Colonic mucosa (tissue), 4 donors: ENCODE measurements around the gene DPM3. TPM values are rescaled to one million over a fixed set of nuclear protein-coding genes. Genes with fewer than 3 reads are reported as not detected.
A peak's percentile ranks its signal among the peaks of the same experiment; 100 is the strongest.

Experiments used
- DNase-seq: peaks from one replicate; pipeline ENCODE4 v3.0.0-alpha.2; 2020
- H3K27ac ChIP-seq: fragments of 200-600 bp; one replicate; pipeline ENCODE4 v1.8.0; 2021
- H3K27me3 ChIP-seq: fragments of 200-600 bp; one replicate; pipeline ENCODE4 v1.8.0; 2021
- H3K36me3 ChIP-seq: fragments of 200-600 bp; one replicate; pipeline ENCODE4 v1.8.0; 2021
- H3K4me1 ChIP-seq: fragments of 200-600 bp; one replicate; pipeline ENCODE4 v1.8.0; 2021; ENCODE audit warnings: mild to moderate bottlenecking
- H3K4me3 ChIP-seq: fragments of 200-600 bp; one replicate; pipeline ENCODE4 v1.8.0; 2021
- H3K9ac ChIP-seq, 2 donors: one replicate each; pipeline ENCODE4 v1.7.0; 2013; ENCODE audit warnings: control low read depth in 2 of 2, low read depth in 2 of 2, low read length in 2 of 2
- H3K9me3 ChIP-seq: fragments of 200-600 bp; one replicate; pipeline ENCODE4 v1.8.0; 2021
- intact Hi-C: fragments of 100-400 bp; cut with DNase I; formaldehyde crosslinking; loops from one replicate; pipeline ENCODE4 v1.14.1; 2022
- total RNA-seq, 2 donors: library from RNA; stranded (reverse); fragmentation: NEBNext Ultra II Directional in 1 of 2; extraction: Animal tissue kit (Norgen Biotek cat#: 25700) in 1 of 2; gene quantifications; one replicate each; pipeline ENCODE4 v1.2.1, GENCODE V29; 2021
- TF ChIP-seq, protein P1 (sequence below): fragments of 200-600 bp; IDR thresholded peaks from one replicate; pipeline ENCODE4 v1.8.0; 2022; ENCODE audit warnings: antibody characterized with exemption, mild to moderate bottlenecking
- donor health status: healthy.
- donor health status: DM: no; HTN: no; CAD: no.
- donor health status: DM: no; HTN: no; CAD: no.

Gene DPM3
- total RNA-seq, 2 donors from 2014 or later: 149 to 182 TPM

DNA sequence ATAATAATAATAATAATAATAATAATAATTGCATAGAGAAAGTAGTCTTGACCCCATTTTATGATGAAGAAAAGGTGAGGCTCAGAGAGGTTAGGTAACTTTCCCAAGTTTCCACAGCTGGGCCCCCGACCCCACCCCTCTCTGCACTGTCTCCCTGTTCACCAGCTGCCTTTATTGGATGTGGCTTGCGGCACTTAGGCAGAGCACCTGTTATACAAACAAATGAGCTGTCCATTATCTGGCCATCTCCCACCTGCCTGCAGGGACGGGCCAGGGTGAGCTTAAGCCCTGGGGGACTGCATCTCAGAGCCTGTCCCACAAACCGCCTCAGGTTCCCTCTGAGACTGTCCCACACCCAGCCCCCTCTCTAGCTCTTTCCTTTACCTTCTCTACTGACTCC is 22.7 kb downstream of the DPM3 start:
- H3K27me3 ChIP-seq: no peaks in the 10 kb centered on the region

GRCh38 chr1:155116113-155116764 is 24.1 kb downstream of the DPM3 start:
- intact Hi-C loops: no loop called here
- no peaks in the 10 kb centered on the region for H3K9me3 ChIP-seq
- H3K9ac ChIP-seq: peak overlapping the region in 1 of 2 donors; percentile 4
- no peaks in the 10 kb centered on the region for H3K27me3 ChIP-seq
- H3K4me1 ChIP-seq: no peaks in the 10 kb centered on the region
- no peaks in the 10 kb centered on the region for H3K36me3 ChIP-seq
- H3K4me3 ChIP-seq: no peak overlapping the region
- no peak for DNase-seq
- H3K27ac ChIP-seq: no peak overlapping the region
- TF ChIP-seq, protein P1, sequence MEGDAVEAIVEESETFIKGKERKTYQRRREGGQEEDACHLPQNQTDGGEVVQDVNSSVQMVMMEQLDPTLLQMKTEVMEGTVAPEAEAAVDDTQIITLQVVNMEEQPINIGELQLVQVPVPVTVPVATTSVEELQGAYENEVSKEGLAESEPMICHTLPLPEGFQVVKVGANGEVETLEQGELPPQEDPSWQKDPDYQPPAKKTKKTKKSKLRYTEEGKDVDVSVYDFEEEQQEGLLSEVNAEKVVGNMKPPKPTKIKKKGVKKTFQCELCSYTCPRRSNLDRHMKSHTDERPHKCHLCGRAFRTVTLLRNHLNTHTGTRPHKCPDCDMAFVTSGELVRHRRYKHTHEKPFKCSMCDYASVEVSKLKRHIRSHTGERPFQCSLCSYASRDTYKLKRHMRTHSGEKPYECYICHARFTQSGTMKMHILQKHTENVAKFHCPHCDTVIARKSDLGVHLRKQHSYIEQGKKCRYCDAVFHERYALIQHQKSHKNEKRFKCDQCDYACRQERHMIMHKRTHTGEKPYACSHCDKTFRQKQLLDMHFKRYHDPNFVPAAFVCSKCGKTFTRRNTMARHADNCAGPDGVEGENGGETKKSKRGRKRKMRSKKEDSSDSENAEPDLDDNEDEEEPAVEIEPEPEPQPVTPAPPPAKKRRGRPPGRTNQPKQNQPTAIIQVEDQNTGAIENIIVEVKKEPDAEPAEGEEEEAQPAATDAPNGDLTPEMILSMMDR: no peak

More for the DNA sequence above, 22.7 kb downstream of the DPM3 start:
- DNase-seq: no peak
- Histone ChIP-seq H3K9me3 (no peaks in the 10 kb centered on the region), H3K36me3 (no peaks in the 10 kb centered on the region), H3K27ac (no peak overlapping the region), H3K9ac (no peak overlapping the region), H3K4me3 (no peak overlapping the region), H3K4me1 (no peaks in the 10 kb centered on the region)
- TF ChIP-seq, protein P1: no peak
- intact Hi-C loops: no loop called here

- H3K27ac ChIP-seq: no peak overlapping the region
- TF ChIP-seq, protein P1: no peak
- H3K4me3 ChIP-seq: no peak overlapping the region
- H3K4me1 ChIP-seq: no peaks in the 10 kb centered on the region
- no peaks in the 10 kb centered on the region for H3K9me3 ChIP-seq
- intact Hi-C loops: no loop called here
- no peaks in the 10 kb centered on the region for H3K36me3 ChIP-seq
- H3K9ac ChIP-seq: no peak overlapping the region
- DNase-seq: no peak
- H3K27me3 ChIP-seq: no peaks in the 10 kb centered on the region
Measured at GRCh38 chr1:155113450-155113980, 26.8 kb downstream of the DPM3 start.

- Histone ChIP-seq H3K27ac (no peak overlapping the region), H3K9me3 (no peaks in the 10 kb centered on the region), H3K9ac (no peak overlapping the region), H3K4me1 (no peaks in the 10 kb centered on the region), H3K4me3 (no peak overlapping the region), H3K27me3 (no peaks in the 10 kb centered on the region), H3K36me3 (no peaks in the 10 kb centered on the region)
- DNase-seq: no peak
- intact Hi-C loops: no loop called here
- TF ChIP-seq, protein P1: no peak
Measured at GRCh38 chr1:155110826-155111225, 29.5 kb downstream of the DPM3 start.

DNA sequence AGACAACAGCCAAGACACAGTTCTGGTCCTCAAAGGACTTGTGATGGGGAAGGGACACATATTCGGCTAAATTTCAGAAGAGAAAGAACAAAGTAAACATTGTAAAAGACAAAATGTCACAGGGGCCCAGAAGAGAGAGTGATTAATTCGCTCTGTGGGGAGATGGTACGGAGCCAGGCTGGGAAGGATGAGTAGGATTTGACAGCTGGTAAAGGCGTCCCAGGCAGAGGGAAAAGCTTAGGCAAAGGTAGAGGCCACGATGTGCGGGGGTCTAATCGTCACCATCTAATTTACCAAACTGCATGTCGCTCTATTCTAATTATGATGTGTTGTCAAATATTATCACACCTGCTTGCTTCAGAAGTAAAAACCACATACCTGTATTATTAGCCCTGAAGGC is 29.9 kb downstream of the DPM3 start:
- TF ChIP-seq, protein P1: no peak
- Histone ChIP-seq H3K4me3 (no peak overlapping the region), H3K9ac (no peak overlapping the region), H3K36me3 (no peaks in the 10 kb centered on the region), H3K27ac (no peak overlapping the region), H3K9me3 (no peaks in the 10 kb centered on the region), H3K27me3 (no peaks in the 10 kb centered on the region), H3K4me1 (no peaks in the 10 kb centered on the region)
- no peak for DNase-seq
- intact Hi-C loops: no loop called here
